HG03103 (cell line): ENCODE results near the gene DRD1.
A peak's percentile ranks its signal among the peaks of the same experiment; 100 is the strongest.

ENCODE experiments used
- ATAC-seq: cut with Tn5 transposase; IDR thresholded peaks from one replicate; pipeline ENCODE4 v1.9.1; 2021; ENCODE audit warnings: low read depth; ENCODE audit not compliant: unreplicated experiment

Gene DRD1

GRCh38 chr5:175444060-175444904 is at the start of gene DRD1:
Gene DRD1 (minus strand): TSS chr5:175444182. CDS start chr5:175443099, 1,083 bp downstream.
- peak; percentile 74 for ATAC-seq

GRCh38 chr5:175493726-175494125 is 49.7 kb upstream of the DRD1 start:
- no peak for ATAC-seq

GRCh38 chr5:175493260-175493659 is 49.3 kb upstream of the DRD1 start:
- no peak for ATAC-seq

GRCh38 chr5:175491223-175491622 is 47.2 kb upstream of the DRD1 start:
- ATAC-seq: no peak

GRCh38 chr5:175489693-175490443 is 45.9 kb upstream of the DRD1 start:
- no peak for ATAC-seq

- no peak for ATAC-seq
These were observed 43.7 kb upstream of the DRD1 start for GRCh38 chr5:175487514-175488222.

GRCh38 chr5:175485631-175486030 is 41.6 kb upstream of the DRD1 start:
- ATAC-seq: no peak

GRCh38 chr5:175484829-175485228 is 40.8 kb upstream of the DRD1 start:
- no peak for ATAC-seq

- no peak for ATAC-seq
These were observed 40.3 kb upstream of the DRD1 start for GRCh38 chr5:175484322-175484721.

- no peak for ATAC-seq
These were observed 39.4 kb upstream of the DRD1 start for GRCh38 chr5:175483337-175483736.

- ATAC-seq: no peak
These were observed 35.3 kb upstream of the DRD1 start for GRCh38 chr5:175479125-175479881.

GRCh38 chr5:175478384-175479124 is 34.6 kb upstream of the DRD1 start, which contains the start of gene SFXN1:
Gene SFXN1 (plus strand): TSS chr5:175478560. CDS start chr5:175492104, 13,544 bp downstream.
- ATAC-seq: peak; percentile 91

GRCh38 chr5:175478008-175478383 is 34.0 kb upstream of the DRD1 start:
- ATAC-seq: no peak

GRCh38 chr5:175477440-175477839 is 33.5 kb upstream of the DRD1 start:
- no peak for ATAC-seq

- ATAC-seq: no peak
These were observed 31.3 kb upstream of the DRD1 start for GRCh38 chr5:175475248-175475647.

GRCh38 chr5:175472378-175472777 is 28.4 kb upstream of the DRD1 start:
- no peak for ATAC-seq

GRCh38 chr5:175471628-175472027 is 27.6 kb upstream of the DRD1 start:
- no peak for ATAC-seq

GRCh38 chr5:175471196-175471595 is 27.2 kb upstream of the DRD1 start:
- ATAC-seq: no peak

GRCh38 chr5:175470781-175471180 is 26.8 kb upstream of the DRD1 start:
- no peak for ATAC-seq

GRCh38 chr5:175469916-175470315 is 25.9 kb upstream of the DRD1 start:
- no peak for ATAC-seq
